Neutrophil (primary cell): Measurements from ENCODE around the gene TP63.

Experiments used
- H3K27ac ChIP-seq: fragments of 200-600 bp; sonication (generic); 2 replicates; pipeline ENCODE4 v1.5.1; 2016; ENCODE audit warnings: mild to moderate bottlenecking, moderate library complexity
- H3K27me3 ChIP-seq: fragments of 200-600 bp; sonication (generic); 2 replicates; pipeline ENCODE4 v1.6.0; 2016; ENCODE audit warnings: mild to moderate bottlenecking
- H3K36me3 ChIP-seq: fragments of 200-600 bp; sonication (generic); 2 replicates; pipeline ENCODE4 v1.5.1; 2017
- H3K4me1 ChIP-seq, 2 experiments: fragments of 200-600 bp in 1 of 2; sonication (generic) in 1 of 2; 1 replicate in 1 of 2; 2 replicates in 1 of 2; pipeline versions ENCODE4 v1.5.1 to v1.6.1; 2013 to 2016; ENCODE audit warnings: low read depth in 1 of 2, low read length in 1 of 2, mild to moderate bottlenecking in 1 of 2, moderate library complexity in 1 of 2; ENCODE audit not compliant: control insufficient read depth in 1 of 2, insufficient read depth in 1 of 2
- H3K4me3 ChIP-seq, 2 experiments: fragments of 200-600 bp in 1 of 2; sonication (generic) in 1 of 2; 1 replicate in 1 of 2; 2 replicates in 1 of 2; pipeline ENCODE4 v1.5.1; 2013 to 2016; ENCODE audit warnings: low read depth in 1 of 2, low read length in 1 of 2, mild to moderate bottlenecking in 1 of 2, moderate library complexity in 1 of 2
- H3K9me3 ChIP-seq: fragments of 200-600 bp; sonication (generic); 2 replicates; pipeline ENCODE4 v1.5.1; 2016
- TF ChIP-seq, protein P1 (sequence below): fragments of 200-600 bp; sonication (generic); IDR thresholded peaks from 2 replicates; pipeline ENCODE4 v1.5.1; 2016; ENCODE audit warnings: antibody characterized with exemption

Gene TP63

DNA sequence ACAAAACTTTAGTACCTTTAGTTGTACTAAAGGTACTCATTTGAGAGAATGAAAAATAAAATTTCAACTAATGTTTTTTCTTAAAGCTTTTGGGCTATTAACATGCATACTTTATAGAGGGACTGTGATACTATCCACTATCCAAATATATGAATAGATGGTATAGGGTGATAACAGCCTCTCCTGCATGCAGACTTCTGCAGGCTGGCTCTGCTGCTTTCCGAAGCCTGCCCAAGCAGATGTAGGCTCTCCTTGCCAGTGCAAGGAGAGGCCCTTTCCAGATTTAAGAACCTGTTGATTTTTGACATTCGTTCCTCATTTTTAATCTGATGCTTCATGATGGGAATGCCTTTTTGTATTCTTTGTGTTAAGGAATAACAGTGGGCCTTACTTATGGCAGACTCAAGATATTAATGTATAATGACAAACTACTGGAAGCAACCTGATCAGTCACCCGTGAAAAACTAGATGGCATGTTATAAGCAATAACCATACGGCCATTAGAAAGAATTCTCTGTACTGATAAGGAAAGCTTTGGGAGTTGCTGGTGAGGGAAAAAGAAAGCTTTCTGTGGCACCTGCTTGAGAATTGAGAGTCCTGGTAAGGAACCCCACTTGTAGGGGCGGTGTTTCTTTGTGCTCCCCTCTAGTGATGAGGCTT is 181.7 kb downstream of the TP63 start:
- Histone ChIP-seq H3K4me1 (no peaks in the 10 kb centered on the region), H3K27ac (no peak overlapping the region), H3K27me3 (no peaks in the 10 kb centered on the region), H3K9me3 (no peaks in the 10 kb centered on the region), H3K4me3 (no peak overlapping the region), H3K36me3 (no peaks in the 10 kb centered on the region)
- TF ChIP-seq, protein P1, sequence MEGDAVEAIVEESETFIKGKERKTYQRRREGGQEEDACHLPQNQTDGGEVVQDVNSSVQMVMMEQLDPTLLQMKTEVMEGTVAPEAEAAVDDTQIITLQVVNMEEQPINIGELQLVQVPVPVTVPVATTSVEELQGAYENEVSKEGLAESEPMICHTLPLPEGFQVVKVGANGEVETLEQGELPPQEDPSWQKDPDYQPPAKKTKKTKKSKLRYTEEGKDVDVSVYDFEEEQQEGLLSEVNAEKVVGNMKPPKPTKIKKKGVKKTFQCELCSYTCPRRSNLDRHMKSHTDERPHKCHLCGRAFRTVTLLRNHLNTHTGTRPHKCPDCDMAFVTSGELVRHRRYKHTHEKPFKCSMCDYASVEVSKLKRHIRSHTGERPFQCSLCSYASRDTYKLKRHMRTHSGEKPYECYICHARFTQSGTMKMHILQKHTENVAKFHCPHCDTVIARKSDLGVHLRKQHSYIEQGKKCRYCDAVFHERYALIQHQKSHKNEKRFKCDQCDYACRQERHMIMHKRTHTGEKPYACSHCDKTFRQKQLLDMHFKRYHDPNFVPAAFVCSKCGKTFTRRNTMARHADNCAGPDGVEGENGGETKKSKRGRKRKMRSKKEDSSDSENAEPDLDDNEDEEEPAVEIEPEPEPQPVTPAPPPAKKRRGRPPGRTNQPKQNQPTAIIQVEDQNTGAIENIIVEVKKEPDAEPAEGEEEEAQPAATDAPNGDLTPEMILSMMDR = no peak

DNA sequence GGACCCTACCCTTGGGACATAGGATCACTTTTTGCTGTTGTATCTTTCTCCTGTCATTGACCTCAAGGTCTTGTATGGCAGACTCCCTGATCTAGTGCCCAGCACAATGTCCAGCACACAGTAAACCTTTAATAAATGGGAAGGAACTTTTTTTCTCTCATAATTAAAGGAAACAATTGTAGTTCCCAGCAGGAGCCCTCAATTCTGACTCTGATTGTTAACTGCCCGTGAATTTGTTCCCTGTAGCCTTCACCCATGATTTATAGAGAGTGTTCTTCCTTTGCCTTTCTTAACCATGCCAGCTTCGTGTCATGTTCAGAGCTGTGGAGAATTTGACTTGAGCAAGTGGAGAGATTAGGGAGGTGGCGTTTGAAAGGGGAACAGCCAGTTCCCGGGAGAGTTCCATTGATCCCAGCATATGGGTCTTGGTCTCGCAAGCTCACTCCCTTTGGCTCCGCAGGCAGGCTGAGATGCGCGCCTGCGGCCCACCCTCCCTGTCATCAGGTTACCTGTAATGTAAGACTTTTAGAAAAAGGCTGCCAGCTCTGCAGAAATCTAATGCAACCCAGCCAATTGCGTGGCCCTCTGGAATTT is 182.6 kb downstream of the TP63 start:
- H3K27ac ChIP-seq = no peak overlapping the region
- TF ChIP-seq, protein P1 = no peak
- no peaks in the 10 kb centered on the region for H3K9me3 ChIP-seq
- no peak overlapping the region for H3K4me3 ChIP-seq
- H3K36me3 ChIP-seq = no peaks in the 10 kb centered on the region
- no peaks in the 10 kb centered on the region for H3K27me3 ChIP-seq
- H3K4me1 ChIP-seq = no peaks in the 10 kb centered on the region

DNA sequence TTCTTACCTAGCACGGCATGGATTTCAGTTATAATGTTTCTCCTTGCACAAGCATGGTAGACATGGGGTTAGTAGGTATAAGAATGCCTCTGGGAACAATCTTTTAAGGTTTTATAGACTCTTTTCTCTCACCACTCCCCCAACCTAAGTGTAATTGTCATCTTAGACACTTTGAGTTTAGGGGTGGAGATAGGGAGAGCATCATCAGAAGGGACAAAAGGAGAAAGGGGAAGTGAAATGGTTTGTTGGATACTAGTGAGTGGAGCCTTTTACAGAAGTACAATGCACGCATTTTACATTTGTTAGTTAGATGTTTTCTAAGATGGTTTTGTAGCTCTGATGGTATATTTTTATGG is 189.2 kb downstream of the TP63 start:
- Histone ChIP-seq H3K36me3 (no peaks in the 10 kb centered on the region), H3K27ac (no peak overlapping the region), H3K27me3 (no peaks in the 10 kb centered on the region), H3K9me3 (no peaks in the 10 kb centered on the region), H3K4me3 (no peak overlapping the region), H3K4me1 (no peaks in the 10 kb centered on the region)
- TF ChIP-seq, protein P1 = no peak

DNA sequence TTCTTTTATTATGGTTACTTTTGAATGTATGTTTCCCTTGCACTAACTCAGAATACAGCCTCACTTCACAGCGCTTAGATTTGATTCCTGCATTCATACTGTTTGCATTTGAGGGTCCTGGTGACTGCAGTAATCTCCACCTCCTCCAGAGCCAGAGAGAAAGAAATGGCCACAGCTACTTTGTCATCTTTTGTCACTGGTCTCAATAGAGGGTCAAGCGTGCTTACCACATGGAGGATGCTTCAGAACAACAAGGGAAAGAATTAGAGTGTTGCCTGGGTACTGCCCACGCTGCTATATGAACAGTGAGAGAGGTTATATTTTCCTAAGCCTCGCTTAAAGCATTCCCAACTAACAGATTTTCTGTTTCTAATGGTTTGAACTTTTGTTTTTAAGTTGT is 190.1 kb downstream of the TP63 start:
- H3K9me3 ChIP-seq = no peaks in the 10 kb centered on the region
- H3K27ac ChIP-seq = no peak overlapping the region
- H3K4me1 ChIP-seq = no peaks in the 10 kb centered on the region

DNA sequence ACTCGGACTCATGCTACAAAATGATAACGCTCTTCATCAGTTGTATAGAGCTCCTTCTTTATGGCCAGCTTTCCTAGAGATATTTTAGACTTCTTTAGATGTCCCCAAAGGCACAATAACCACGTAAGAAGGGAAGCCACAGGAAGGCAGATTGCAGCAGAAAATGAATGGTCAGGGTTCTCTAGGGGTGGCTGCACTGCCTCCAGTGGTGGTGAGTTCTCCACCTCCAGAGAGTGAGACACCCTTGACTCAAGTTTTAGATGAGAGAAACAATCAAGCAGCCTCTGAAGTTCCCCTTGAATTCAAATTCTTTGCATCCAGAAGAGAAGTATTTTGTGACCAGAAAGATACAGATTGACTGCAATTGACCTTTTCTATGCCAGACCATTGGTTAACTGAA is 191.5 kb downstream of the TP63 start:
- Histone ChIP-seq H3K4me1 (no peaks in the 10 kb centered on the region), H3K36me3 (no peaks in the 10 kb centered on the region), H3K27ac (no peak overlapping the region), H3K9me3 (no peaks in the 10 kb centered on the region), H3K4me3 (no peak overlapping the region), H3K27me3 (no peaks in the 10 kb centered on the region)
- TF ChIP-seq, protein P1 = no peak

More for the DNA sequence above, 190.1 kb downstream of the TP63 start:
- TF ChIP-seq, protein P1 = no peak
- Histone ChIP-seq H3K27me3 (no peaks in the 10 kb centered on the region), H3K4me3 (no peak overlapping the region), H3K36me3 (no peaks in the 10 kb centered on the region)
